IMR-90 (cell line): ENCODE data around the gene YPEL1. TPM values are rescaled to one million over a fixed set of nuclear protein-coding genes. Genes with fewer than 3 reads are reported as not detected.

Source experiments
- ATAC-seq: fragments of 200-7000 bp; cut with Tn5 transposase; 2 replicates; pipeline ENCODE4 v1.9.1; 2020; ENCODE audit warnings: low read depth, mild to moderate bottlenecking, moderate library complexity
- BruUV-seq: library from RNA; stranded (reverse); fragments of 400-500 nt; replicated peaks from 2 replicates; lab custom pipeline; 2021; lab: Mats Ljungman, UMichigan
- CTCF ChIA-PET: fragments of 300-600 bp; formaldehyde crosslinking; extraction: SDS; loops from one replicate; lab custom pipeline; 2021; ENCODE audit warnings: antibody characterized with exemption; lab: Yijun Ruan, JAX
- POLR2A ChIA-PET: fragments of 300-600 bp; sonication (Branson Sonifier 250); formaldehyde crosslinking; loops from one replicate; lab custom pipeline; 2022; ENCODE audit warnings: antibody characterized with exemption; ENCODE audit not compliant: unreplicated experiment; lab: Charles Lee
- DNase-seq: peaks from one replicate; pipeline ENCODE4 v3.0.0; 2013
- H2AFZ ChIP-seq: replicated peaks from 2 replicates; pipeline ENCODE3; 2013; ENCODE audit warnings: low read length, mild to moderate bottlenecking; ENCODE audit not compliant: poor library complexity
- H2AK5ac ChIP-seq: 2 replicates; pipeline ENCODE4 v1.6.1; 2013; ENCODE audit warnings: low read depth, low read length, inconsistent platforms
- H2AK9ac ChIP-seq: replicated peaks from 2 replicates; pipeline ENCODE3; 2013; ENCODE audit warnings: mild to moderate bottlenecking, low read depth, low read length, moderate library complexity; ENCODE audit not compliant: poor library complexity
- H2BK120ac ChIP-seq: 2 replicates; pipeline ENCODE4 v1.6.1; 2013; ENCODE audit warnings: low read depth, low read length, inconsistent platforms
- H2BK15ac ChIP-seq: 3 replicates; pipeline ENCODE4 v1.6.1; 2013; ENCODE audit warnings: low read depth, low read length, inconsistent platforms
- H2BK20ac ChIP-seq: 2 replicates; pipeline ENCODE4 v1.6.1; 2013; ENCODE audit warnings: low read depth, mild to moderate bottlenecking, inconsistent platforms, low read length, moderate library complexity
- H2BK5ac ChIP-seq: 2 replicates; pipeline ENCODE4 v1.6.1; 2013; ENCODE audit warnings: mild to moderate bottlenecking, low read depth, low read length, inconsistent platforms; ENCODE audit not compliant: poor library complexity, severe bottlenecking
- H3K14ac ChIP-seq: replicated peaks from 2 replicates; pipeline ENCODE4 v1.6.1; 2013; ENCODE audit warnings: low read depth, low read length, inconsistent platforms
- H3K18ac ChIP-seq: 2 replicates; pipeline ENCODE4 v1.6.1; 2013; ENCODE audit warnings: low read depth, low read length, control low read depth
- H3K23ac ChIP-seq: 2 replicates; pipeline ENCODE4 v1.6.1; 2013; ENCODE audit warnings: low read depth, low read length, inconsistent platforms
- H3K27ac ChIP-seq: 2 replicates; pipeline ENCODE4 v1.5.1; 2013; ENCODE audit warnings: mild to moderate bottlenecking, control low read depth, low read length; ENCODE audit not compliant: insufficient read depth
- H3K27me3 ChIP-seq: 2 replicates; pipeline ENCODE4 v1.6.1; 2013; ENCODE audit warnings: low read length; ENCODE audit not compliant: control insufficient read depth, insufficient read depth
- H3K36me3 ChIP-seq: 2 replicates; pipeline ENCODE4 v1.6.1; 2013; ENCODE audit warnings: low read length, mixed read lengths; ENCODE audit not compliant: control insufficient read depth, insufficient read depth
- H3K4ac ChIP-seq: 2 replicates; pipeline ENCODE4 v1.6.1; 2013; ENCODE audit warnings: low read depth, low read length, inconsistent platforms
- H3K4me1 ChIP-seq: 2 replicates; pipeline ENCODE4 v1.6.1; 2013; ENCODE audit warnings: low read length, mixed read lengths; ENCODE audit not compliant: control insufficient read depth, insufficient read depth
- H3K4me2 ChIP-seq: 2 replicates; pipeline ENCODE4 v1.6.1; 2013; ENCODE audit warnings: low read depth, mild to moderate bottlenecking, control low read depth, low read length, moderate library complexity
- H3K4me3 ChIP-seq: 2 replicates; pipeline ENCODE4 v1.5.1; 2013; ENCODE audit warnings: low read depth, mild to moderate bottlenecking, control low read depth, low read length, moderate library complexity; ENCODE audit not compliant: insufficient read depth
- H3K56ac ChIP-seq: 2 replicates; pipeline ENCODE4 v1.6.1; 2013; ENCODE audit warnings: low read length, inconsistent platforms; ENCODE audit not compliant: insufficient read depth; ENCODE audit errors: extremely low read depth
- H3K79me1 ChIP-seq, 2 experiments: 2 replicates each; pipeline ENCODE4 v1.6.1; 2013; ENCODE audit warnings: low read length in 2 of 2, inconsistent platforms in 1 of 2, low read depth in 1 of 2
- H3K9ac ChIP-seq: 2 replicates; pipeline ENCODE4 v1.6.1; 2013; ENCODE audit warnings: low read depth, low read length, control low read depth
- H3K9me1 ChIP-seq: 2 replicates; pipeline ENCODE4 v1.6.1; 2013; ENCODE audit warnings: low read length, inconsistent platforms; ENCODE audit not compliant: insufficient read depth
- H3K9me3 ChIP-seq: 2 replicates; pipeline ENCODE4 v1.6.1; 2013; ENCODE audit warnings: low read length; ENCODE audit not compliant: control insufficient read depth, insufficient read depth
- H4K20me1 ChIP-seq: 2 replicates; pipeline ENCODE4 v1.6.1; 2013; ENCODE audit warnings: low read length, inconsistent platforms; ENCODE audit not compliant: insufficient read depth
- H4K5ac ChIP-seq: 2 replicates; pipeline ENCODE4 v1.6.1; 2013; ENCODE audit warnings: mild to moderate bottlenecking, low read depth, low read length, control low read depth
- H4K8ac ChIP-seq, 2 experiments: 2 replicates each; pipeline ENCODE4 v1.6.1; 2013; ENCODE audit warnings: low read depth in 2 of 2, low read length in 2 of 2, control low read depth in 1 of 2, inconsistent platforms in 1 of 2
- H4K91ac ChIP-seq: 2 replicates; pipeline ENCODE4 v1.6.1; 2013; ENCODE audit warnings: low read depth, low read length, inconsistent platforms; ENCODE audit not compliant: insufficient read depth
- CHD1 ChIP-seq: IDR thresholded peaks from 2 replicates; pipeline ENCODE4 v1.6.1; 2012; ENCODE audit warnings: low read depth, low read length, improper control_type of control experiment
- FOS ChIP-seq: fragments of 150-350 bp; IDR thresholded peaks from 2 replicates; pipeline ENCODE4 v1.6.1; 2016; ENCODE audit warnings: low read depth, low read length
- MAZ ChIP-seq: IDR thresholded peaks from 2 replicates; pipeline ENCODE4 v1.6.1; 2012; ENCODE audit warnings: low read depth, mild to moderate bottlenecking, low read length, improper control_type of control experiment, moderate library complexity, borderline replicate concordance
- POLR2A ChIP-seq: IDR thresholded peaks from 2 replicates; pipeline ENCODE4 v1.6.1; 2012; ENCODE audit warnings: mild to moderate bottlenecking, low read depth, low read length
- RFX5 ChIP-seq: IDR thresholded peaks from 2 replicates; pipeline ENCODE4 v1.8.0; 2012; ENCODE audit warnings: low read depth, mild to moderate bottlenecking, low read length, moderate library complexity
- SMC3 ChIP-seq: fragments of 150-350 bp; IDR thresholded peaks from 2 replicates; pipeline ENCODE4 v1.6.1; 2016; ENCODE audit warnings: low read depth, mild to moderate bottlenecking, antibody characterized with exemption, low read length, moderate library complexity
- WGBS, 2 experiments: methylation state at CpG; one replicate each; pipeline versions ENCODE4 v1.1.5 to v1.1.7; 2013; ENCODE audit warnings: missing lambda C conversion rate in 2 of 2; ENCODE audit not compliant: insufficient read length in 1 of 2; ENCODE audit errors: extremely low coverage in 2 of 2; 5-methylcytosine and 5-hydroxymethylcytosine counted together
- dilution Hi-C: fragments of 300-500 bp; cut with HindIII; formaldehyde crosslinking; loops from one replicate; pipeline ENCODE4 v1.14.3; 2018; ENCODE audit warnings: low sequenced_read_pairs; ENCODE audit not compliant: unreplicated experiment
- in situ Hi-C: fragments of 300-500 bp; cut with MboI; formaldehyde crosslinking; loops from 3 replicates; pipeline ENCODE4 v1.14.3; 2019; ENCODE audit warnings: low sequenced_read_pairs, inconsistent platforms, mixed read lengths
- intact Hi-C: fragments of 100-400 bp; cut with micrococcal nuclease; formaldehyde crosslinking; loops from 2 replicates; pipeline ENCODE4 v1.10.0; 2022
- polyA plus RNA-seq, 3 experiments: library from polyadenylated mRNA; depleted of rRNA; stranded (reverse); fragments of >200 nt; gene quantifications; 2 replicates each; pipeline ENCODE4 v1.2.3, GENCODE V29; 2012; ENCODE audit warnings: low replicate concordance in 1 of 3
- total RNA-seq: library from RNA; depleted of rRNA; stranded (reverse); fragments of >200 nt; gene quantifications from 2 replicates; pipeline ENCODE4 v1.2.3, GENCODE V29; 2012
- TF ChIP-seq, protein P1 (sequence below): conservative IDR thresholded peaks from 2 replicates; pipeline ENCODE4 v1.5.1; 2012; ENCODE audit warnings: mild to moderate bottlenecking, low read depth, low read length, improper control_type of control experiment
- TF ChIP-seq, protein P2 (sequence below): fragments of 150-350 bp; IDR thresholded peaks from 2 replicates; pipeline ENCODE4 v1.6.1; 2017; ENCODE audit warnings: mild to moderate bottlenecking, antibody characterized with exemption, low read length, low read depth
- TF ChIP-seq, protein P3 (sequence below): fragments of 150-350 bp; IDR thresholded peaks from 2 replicates; pipeline ENCODE4 v1.6.1; 2016; ENCODE audit warnings: low read depth, mild to moderate bottlenecking, low read length, moderate library complexity, borderline replicate concordance

YPEL1 gene
- total and polyA plus RNA-seq, 2 of the 4 experiments (the other 2 are of a cell fraction) = 0.72 to 1.3 TPM

DNA sequence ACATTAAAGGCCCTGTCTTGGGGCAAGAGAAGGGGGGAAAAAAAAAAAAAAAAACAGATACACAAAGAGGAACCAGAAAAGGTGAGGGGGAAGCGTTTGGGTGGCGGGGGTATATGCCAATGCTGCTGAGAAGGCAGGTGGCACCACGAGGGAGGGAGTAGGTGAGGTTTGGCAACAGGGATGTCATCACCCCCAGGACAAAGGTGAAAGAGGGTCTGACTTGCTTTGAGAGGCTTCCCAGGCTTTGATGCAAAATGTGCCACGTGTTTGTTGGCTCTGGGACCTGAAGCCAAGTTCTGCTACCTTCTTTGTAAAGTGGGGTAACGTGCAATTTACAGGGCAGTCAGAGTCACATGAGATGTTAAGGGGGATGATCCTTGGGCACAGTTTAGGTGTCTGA lies 4.1 kb downstream of the YPEL1 start:
- Histone ChIP-seq H3K14ac (no peak overlapping the region), H2BK5ac (no peak overlapping the region), H4K8ac (no peak overlapping the region), H3K23ac (no peak overlapping the region), H3K4me1 (peaks cover 2% of the 10 kb centered on the region; the same call in 1 of the 2 replicates), H3K27me3 (no peaks in the 10 kb centered on the region), H2AFZ (no peak overlapping the region), H3K4ac (no peak overlapping the region), H3K56ac (no peak overlapping the region), H3K36me3 (no peaks in the 10 kb centered on the region), H3K4me2 (no peak overlapping the region), H2BK15ac (no peak overlapping the region), H2BK20ac (no peak overlapping the region), H2BK120ac (no peak overlapping the region), H4K20me1 (no peaks in the 10 kb centered on the region), H3K9me3 (no peaks in the 10 kb centered on the region), H2AK5ac (no peak overlapping the region), H3K4me3 (no peak overlapping the region), H2AK9ac (no peak overlapping the region), H3K9ac (no peak overlapping the region), H4K91ac (no peak overlapping the region), H3K9me1 (peaks cover 3% of the 10 kb centered on the region; the same call in 1 of the 2 replicates), H3K27ac (no peak overlapping the region), H3K18ac (no peak overlapping the region), H4K5ac (no peak overlapping the region), H3K79me1 (no peaks in the 10 kb centered on the region; a peak in 2 of 4 replicates)
- ATAC-seq = no peak
- TF ChIP-seq, protein P1, sequence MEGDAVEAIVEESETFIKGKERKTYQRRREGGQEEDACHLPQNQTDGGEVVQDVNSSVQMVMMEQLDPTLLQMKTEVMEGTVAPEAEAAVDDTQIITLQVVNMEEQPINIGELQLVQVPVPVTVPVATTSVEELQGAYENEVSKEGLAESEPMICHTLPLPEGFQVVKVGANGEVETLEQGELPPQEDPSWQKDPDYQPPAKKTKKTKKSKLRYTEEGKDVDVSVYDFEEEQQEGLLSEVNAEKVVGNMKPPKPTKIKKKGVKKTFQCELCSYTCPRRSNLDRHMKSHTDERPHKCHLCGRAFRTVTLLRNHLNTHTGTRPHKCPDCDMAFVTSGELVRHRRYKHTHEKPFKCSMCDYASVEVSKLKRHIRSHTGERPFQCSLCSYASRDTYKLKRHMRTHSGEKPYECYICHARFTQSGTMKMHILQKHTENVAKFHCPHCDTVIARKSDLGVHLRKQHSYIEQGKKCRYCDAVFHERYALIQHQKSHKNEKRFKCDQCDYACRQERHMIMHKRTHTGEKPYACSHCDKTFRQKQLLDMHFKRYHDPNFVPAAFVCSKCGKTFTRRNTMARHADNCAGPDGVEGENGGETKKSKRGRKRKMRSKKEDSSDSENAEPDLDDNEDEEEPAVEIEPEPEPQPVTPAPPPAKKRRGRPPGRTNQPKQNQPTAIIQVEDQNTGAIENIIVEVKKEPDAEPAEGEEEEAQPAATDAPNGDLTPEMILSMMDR = no peak
- no peak for TF ChIP-seq FOS
- TF ChIP-seq, protein P2, sequence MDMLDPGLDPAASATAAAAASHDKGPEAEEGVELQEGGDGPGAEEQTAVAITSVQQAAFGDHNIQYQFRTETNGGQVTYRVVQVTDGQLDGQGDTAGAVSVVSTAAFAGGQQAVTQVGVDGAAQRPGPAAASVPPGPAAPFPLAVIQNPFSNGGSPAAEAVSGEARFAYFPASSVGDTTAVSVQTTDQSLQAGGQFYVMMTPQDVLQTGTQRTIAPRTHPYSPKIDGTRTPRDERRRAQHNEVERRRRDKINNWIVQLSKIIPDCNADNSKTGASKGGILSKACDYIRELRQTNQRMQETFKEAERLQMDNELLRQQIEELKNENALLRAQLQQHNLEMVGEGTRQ = no peak
- TF ChIP-seq, protein P3, sequence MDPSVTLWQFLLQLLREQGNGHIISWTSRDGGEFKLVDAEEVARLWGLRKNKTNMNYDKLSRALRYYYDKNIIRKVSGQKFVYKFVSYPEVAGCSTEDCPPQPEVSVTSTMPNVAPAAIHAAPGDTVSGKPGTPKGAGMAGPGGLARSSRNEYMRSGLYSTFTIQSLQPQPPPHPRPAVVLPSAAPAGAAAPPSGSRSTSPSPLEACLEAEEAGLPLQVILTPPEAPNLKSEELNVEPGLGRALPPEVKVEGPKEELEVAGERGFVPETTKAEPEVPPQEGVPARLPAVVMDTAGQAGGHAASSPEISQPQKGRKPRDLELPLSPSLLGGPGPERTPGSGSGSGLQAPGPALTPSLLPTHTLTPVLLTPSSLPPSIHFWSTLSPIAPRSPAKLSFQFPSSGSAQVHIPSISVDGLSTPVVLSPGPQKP = no peak
- no peak for TF ChIP-seq POLR2A
- TF ChIP-seq MAZ = no peak
- TF ChIP-seq RFX5 = no peak
- no peak for TF ChIP-seq SMC3
- no peak for TF ChIP-seq CHD1
- in situ Hi-C loops (no loop called here), dilution Hi-C loops (no loop called here), intact Hi-C loops (no loop called here)
- DNase-seq = no peak
- no TSS peak for BruUV-seq
- ChIA-PET CTCF (no interaction called here), POLR2A (no interaction called here)
- 67% methylated on average over 3 of the region's 5 CpGs; no CpG with 5 or more reads in 1 of the 2 experiments for WGBS, 2 experiments
